Mesothelial cell of epicardium (in vitro differentiated cells): ENCODE measurements around the gene PLCB1. TPM values are rescaled to one million over a fixed set of nuclear protein-coding genes. Genes with fewer than 3 reads are reported as not detected.

Source experiments
- DNase-seq, 2 experiments: peaks; one replicate each; pipeline ENCODE4 v3.0.0; 2021; ENCODE audit warnings: low spot score in 2 of 2; ENCODE audit not compliant: unreplicated experiment in 2 of 2
- H3K27ac Mint-ChIP-seq: 2 replicates; pipeline ENCODE4 v1.8.0; 2021; ENCODE audit warnings: mixed read lengths
- H3K27me3 Mint-ChIP-seq: 2 replicates; pipeline ENCODE4 v1.8.0; 2021; ENCODE audit warnings: low read depth, mixed read lengths
- H3K36me3 Mint-ChIP-seq: 2 replicates; pipeline ENCODE4 v1.8.0; 2021; ENCODE audit warnings: mixed read lengths
- H3K4me1 Mint-ChIP-seq: 2 replicates; pipeline ENCODE4 v1.8.0; 2021; ENCODE audit warnings: mixed read lengths
- H3K4me3 Mint-ChIP-seq: 2 replicates; pipeline ENCODE4 v1.8.0; 2021; ENCODE audit warnings: mild to moderate bottlenecking, moderate library complexity, mixed read lengths
- H3K9me3 Mint-ChIP-seq: 2 replicates; pipeline ENCODE4 v1.8.0; 2021; ENCODE audit warnings: mixed read lengths
- CTCF ChIP-seq: fragments of 200-600 bp; sonication (generic); IDR thresholded peaks from one replicate; pipeline ENCODE4 v1.5.0; 2021; ENCODE audit warnings: antibody characterized with exemption; ENCODE audit not compliant: unreplicated experiment
- total RNA-seq: library from RNA; stranded (reverse); gene quantifications from 3 replicates; pipeline ENCODE4 v1.2.1, GENCODE V29; 2021

The PLCB1 gene
- total RNA-seq, 1 donor from 2014 or later, result 41.5 TPM

- Mint-ChIP-seq H3K4me1 (peaks cover 2% of the 10 kb centered on the region), H3K36me3 (no peaks in the 10 kb centered on the region), H3K4me3 (no peak overlapping the region), H3K9me3 (peaks cover 4% of the 10 kb centered on the region), H3K27ac (no peak overlapping the region), H3K27me3 (no peaks in the 10 kb centered on the region)
- TF ChIP-seq CTCF, result no peak
- no peak for DNase-seq
Measured at GRCh38 chr20:8315639-8316573, 183.8 kb downstream of the PLCB1 start.

GRCh38 chr20:8317448-8317847 lies 185.4 kb downstream of the PLCB1 start:
- TF ChIP-seq CTCF, result no peak
- peaks cover 5% of the 10 kb centered on the region for H3K4me1 Mint-ChIP-seq
- no peak overlapping the region for H3K27ac Mint-ChIP-seq
- H3K36me3 Mint-ChIP-seq, result no peaks in the 10 kb centered on the region
- H3K27me3 Mint-ChIP-seq, result no peaks in the 10 kb centered on the region
- H3K4me3 Mint-ChIP-seq, result no peak overlapping the region
- peaks cover 4% of the 10 kb centered on the region for H3K9me3 Mint-ChIP-seq
- DNase-seq, result no peak

- Mint-ChIP-seq H3K27ac (no peak overlapping the region), H3K27me3 (no peaks in the 10 kb centered on the region), H3K4me1 (peaks cover 10% of the 10 kb centered on the region), H3K36me3 (no peaks in the 10 kb centered on the region), H3K4me3 (no peak overlapping the region), H3K9me3 (peaks cover under 1% of the 10 kb centered on the region)
- DNase-seq, result no peak
- TF ChIP-seq CTCF, result no peak
Measured at GRCh38 chr20:8318965-8319625, 187.0 kb downstream of the PLCB1 start.

GRCh38 chr20:8320306-8320705 lies 188.2 kb downstream of the PLCB1 start:
- Mint-ChIP-seq H3K27me3 (no peaks in the 10 kb centered on the region), H3K36me3 (no peaks in the 10 kb centered on the region), H3K27ac (no peak overlapping the region), H3K4me3 (no peak overlapping the region), H3K4me1 (peaks cover 10% of the 10 kb centered on the region), H3K9me3 (no peaks in the 10 kb centered on the region)
- TF ChIP-seq CTCF, result no peak
- no peak for DNase-seq

GRCh38 chr20:8321001-8321400 lies 188.9 kb downstream of the PLCB1 start:
- Mint-ChIP-seq H3K9me3 (no peaks in the 10 kb centered on the region), H3K4me3 (no peak overlapping the region), H3K27ac (no peak overlapping the region), H3K4me1 (peaks cover 10% of the 10 kb centered on the region), H3K27me3 (no peaks in the 10 kb centered on the region), H3K36me3 (no peaks in the 10 kb centered on the region)
- DNase-seq, result no peak
- TF ChIP-seq CTCF, result no peak
